HG03039 (cell line): ENCODE results near the gene PTPN23.
"Not testable (repeated sequence)": the region's sequence is repeated elsewhere in the genome, so short reads cannot be mapped to it uniquely, and the experiment has no call there.

Source experiments
- ATAC-seq: cut with Tn5 transposase; IDR thresholded peaks from one replicate; pipeline ENCODE4 v1.9.1; 2021; ENCODE audit warnings: mild to moderate bottlenecking, moderate library complexity; ENCODE audit not compliant: unreplicated experiment

Gene PTPN23

GRCh38 chr3:47434849-47435248 is 54.0 kb downstream of the PTPN23 start:
- ATAC-seq: no peak

DNA sequence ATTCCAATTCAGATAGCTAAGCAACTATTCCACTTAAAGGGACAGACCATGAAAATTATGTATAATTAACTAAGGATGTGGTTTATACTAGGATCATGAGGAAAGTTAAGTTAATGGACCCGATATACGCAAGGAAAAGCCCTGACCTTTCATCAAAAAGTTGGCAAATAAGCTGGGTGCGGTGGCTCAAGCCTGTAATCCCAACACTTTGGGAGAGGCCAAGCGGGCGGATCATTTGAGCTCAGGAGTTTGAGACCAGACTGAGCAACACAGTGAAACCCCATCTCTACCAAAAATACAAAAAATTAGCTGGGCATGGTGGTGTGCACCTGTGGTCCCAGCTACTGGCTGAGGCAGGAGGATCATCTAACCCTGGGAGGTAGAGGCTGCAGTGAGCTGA is 55.4 kb downstream of the PTPN23 start:
- ATAC-seq: no peak

DNA sequence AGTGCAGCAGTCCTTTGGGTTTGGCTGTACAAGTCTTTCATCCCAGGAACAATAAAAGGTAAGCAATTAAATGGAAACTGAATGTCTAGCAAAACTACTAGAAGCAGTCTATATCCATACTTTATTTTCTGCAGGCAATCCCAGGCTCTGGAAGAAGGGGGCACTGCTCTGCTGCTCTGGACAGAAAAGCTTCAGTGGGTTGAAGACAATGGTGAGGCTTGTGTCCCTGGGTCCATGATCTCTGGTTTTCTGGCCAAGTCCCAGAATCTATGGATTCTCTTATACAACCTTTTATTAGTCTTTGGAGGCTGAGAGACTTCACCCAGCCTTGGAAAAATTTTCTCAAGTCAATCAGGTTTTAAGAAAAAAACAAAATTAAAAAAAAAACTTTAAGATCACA is 59.3 kb downstream of the PTPN23 start:
- no peak for ATAC-seq

DNA sequence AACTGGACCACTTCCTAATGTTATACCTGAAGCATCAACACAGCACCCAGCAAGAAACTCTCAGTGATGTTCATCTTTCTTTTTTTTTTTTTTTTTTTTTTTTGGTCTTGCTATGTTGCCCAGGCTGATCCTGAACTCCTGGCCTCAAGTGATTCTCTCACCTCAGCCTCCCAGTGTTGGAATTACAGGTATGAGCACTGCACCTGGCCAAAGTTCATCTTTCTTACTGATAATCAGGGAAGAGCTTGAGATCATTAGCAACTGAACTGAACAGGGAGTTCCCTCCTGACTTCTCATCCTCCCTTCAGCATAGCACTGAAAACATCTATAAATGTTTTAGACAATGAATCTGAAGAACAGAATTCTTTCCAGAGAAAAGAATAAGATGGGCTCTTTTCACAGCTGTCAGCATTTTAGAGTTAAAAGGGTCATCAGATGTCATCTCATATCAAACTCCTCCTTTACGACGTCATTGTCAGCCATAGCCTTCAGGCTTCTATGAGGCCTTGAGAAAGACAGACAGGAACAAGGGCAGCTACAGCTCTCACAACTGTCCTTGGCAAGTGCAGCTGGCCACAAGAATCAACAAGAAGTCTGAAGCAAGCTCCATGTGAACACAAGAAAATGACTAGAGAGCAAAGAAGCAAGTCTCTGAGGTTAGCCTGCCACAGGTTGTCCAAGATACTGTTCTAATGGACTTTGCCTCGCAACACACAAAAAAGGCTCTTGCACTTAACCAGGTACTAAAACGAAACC is 61.2 kb downstream of the PTPN23 start:
- no peak for ATAC-seq

DNA sequence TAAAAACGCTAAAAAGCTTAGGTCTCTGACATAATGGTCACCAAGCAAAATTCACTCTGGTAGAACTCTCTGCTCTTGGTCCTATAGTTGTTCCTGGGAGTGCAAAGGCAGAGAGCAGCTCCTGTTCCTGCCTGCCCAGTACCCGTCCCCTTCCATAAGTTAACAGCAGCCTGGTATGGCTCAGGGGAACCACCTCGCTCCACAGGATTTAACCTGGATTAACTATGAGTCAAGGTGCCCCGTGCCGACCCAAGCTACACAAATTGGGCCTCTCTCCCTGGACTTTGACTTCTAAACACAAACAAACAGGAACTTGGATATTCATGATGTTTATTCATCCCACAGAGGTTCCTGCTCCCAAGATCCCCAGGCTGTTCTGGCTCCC is 62.8 kb downstream of the PTPN23 start:
- no peak for ATAC-seq

- ATAC-seq: no peak
Measured at GRCh38 chr3:47444103-47444502, 63.3 kb downstream of the PTPN23 start.

DNA sequence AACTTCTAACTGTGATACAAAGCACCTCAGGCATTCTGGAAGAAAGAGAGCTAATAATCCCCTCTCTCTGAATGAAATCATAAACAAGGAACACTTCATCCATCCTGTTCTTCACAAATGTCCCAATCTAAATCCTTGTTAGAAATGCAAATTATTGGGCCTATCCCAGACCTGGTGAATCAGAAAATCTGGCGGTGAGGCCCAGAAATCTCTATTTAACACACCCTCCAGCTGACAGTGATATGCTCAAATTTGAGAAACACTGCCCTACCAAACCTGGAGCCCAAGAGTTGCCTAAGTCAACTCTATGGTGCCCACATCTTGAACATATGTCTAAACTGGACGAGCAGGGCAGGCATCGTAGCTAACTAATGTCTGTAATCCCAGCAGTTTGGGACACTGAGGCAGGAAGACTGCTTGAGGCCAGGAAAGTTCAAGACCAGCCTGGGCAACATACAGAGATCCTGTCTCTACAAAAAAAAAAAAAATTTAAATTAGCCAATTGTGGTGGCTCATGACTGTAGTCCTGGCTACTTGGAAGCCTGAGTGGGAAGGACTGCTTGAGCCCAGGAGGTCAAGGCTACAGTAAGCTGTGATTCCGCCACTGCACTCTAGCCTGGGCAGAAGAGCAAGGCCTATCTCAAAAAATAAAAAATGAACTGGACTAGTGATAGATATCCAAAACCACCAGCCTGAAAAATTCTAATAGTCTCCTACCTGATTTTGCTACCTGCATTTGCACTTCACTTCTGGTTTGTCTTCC is 71.8 kb downstream of the PTPN23 start:
- no peak for ATAC-seq

- no peak for ATAC-seq
Measured at GRCh38 chr3:47455806-47456452, 75.1 kb downstream of the PTPN23 start.

DNA sequence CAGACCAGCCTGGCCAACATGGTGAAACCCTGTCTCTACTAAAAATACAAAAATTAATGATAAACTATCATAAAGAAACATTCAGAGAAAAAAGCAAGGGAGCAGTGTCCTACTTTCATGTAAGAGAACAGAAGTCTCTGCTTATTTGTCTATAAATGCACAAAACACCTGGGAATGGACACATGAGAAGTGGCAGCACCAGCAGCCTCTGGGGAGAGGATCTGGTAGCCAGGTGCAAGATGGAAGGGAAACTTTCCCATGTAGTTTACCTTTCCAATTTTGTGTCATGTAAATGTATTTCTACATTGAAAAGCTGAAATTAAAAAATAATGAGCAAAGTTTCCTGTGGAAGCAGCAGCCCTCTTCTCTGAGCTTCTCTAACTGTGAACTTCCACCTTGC is 76.2 kb downstream of the PTPN23 start:
- ATAC-seq: no peak

GRCh38 chr3:47459534-47460085 is 78.8 kb downstream of the PTPN23 start:
- ATAC-seq: not testable (repeated sequence)
